Brain pericyte (primary cell): ENCODE data around the gene TAF1C.
"Not testable (repeated sequence)": the region's sequence is repeated elsewhere in the genome, so short reads cannot be mapped to it uniquely, and the experiment has no call there.

Experiments used
- DNase-seq: peaks from one replicate; pipeline ENCODE4 v3.0.0-alpha.2; 2012; ENCODE audit warnings: low read depth, low spot score

TAF1C gene

GRCh38 chr16:84209989-84210388, 23.1 kb upstream of the TAF1C start:
- DNase-seq: no peak

DNA sequence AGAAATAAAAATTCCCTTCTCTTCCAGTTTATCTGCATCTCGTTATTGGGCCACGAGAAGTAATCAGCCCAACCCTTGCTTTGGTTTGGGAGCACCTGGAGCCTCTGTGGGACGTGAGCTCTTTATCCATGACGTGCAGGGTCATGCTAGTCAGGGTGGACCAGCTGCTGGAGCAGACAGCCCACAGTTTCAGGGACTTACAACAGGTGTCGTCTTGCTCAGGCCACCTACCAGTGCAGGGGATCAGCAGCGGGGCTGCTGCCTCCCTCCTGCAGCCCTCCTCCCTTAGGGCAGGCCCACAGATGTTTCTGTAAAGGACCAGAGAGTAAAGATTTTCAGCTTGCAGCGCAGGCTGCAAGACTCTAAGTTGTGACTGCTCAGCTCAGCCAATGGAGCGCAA, 21.0 kb upstream of the TAF1C start:
- DNase-seq: no peak

- no peak for DNase-seq
Observed at GRCh38 chr16:84207251-84207650, 20.4 kb upstream of the TAF1C start.

- DNase-seq: no peak
Observed at GRCh38 chr16:84205976-84206691, 19.3 kb upstream of the TAF1C start.

DNA sequence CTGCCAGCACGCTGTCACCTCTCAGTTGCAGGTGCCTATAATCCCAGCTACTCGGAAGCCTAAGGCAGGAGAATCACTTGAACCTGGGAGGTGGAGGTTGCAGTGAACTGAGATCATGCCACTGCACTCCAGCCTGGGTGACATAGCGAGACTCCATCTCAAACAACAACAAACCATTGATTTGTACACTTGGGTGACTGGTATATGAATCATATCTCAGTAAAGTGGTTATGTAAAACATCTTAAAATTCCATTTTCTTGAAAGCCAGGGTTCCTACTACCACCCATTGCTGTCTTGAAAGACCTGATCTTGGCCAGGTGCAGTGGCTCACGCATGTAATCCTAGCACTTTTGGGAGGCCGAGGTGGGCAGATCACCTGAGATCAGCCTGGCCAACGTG, 18.3 kb upstream of the TAF1C start:
- DNase-seq: not testable (repeated sequence)

- not testable (repeated sequence) for DNase-seq
Observed at GRCh38 chr16:84204551-84204950, 17.7 kb upstream of the TAF1C start.

- no peak for DNase-seq
Observed at GRCh38 chr16:84199861-84200260, 13.0 kb upstream of the TAF1C start.

DNA sequence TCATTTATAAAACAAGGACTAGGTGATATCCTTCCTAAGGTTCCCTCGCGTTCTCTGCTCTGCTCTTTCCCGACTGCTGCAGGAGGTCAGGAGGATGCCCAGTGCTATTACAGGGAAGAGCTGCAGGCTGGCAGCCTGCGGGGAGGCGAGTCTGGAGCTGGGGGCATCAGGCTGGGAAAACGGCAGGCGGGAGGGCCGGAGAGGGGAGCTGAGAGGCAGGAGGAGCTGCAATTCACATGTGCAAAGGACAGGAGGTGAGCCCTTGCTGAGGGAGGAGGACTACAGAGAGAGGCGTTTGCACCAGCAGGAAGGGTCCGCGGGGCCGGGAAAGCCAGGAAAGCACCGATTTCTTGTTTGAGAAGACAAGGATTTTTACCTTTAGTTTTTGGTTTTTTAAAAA, 12.2 kb upstream of the TAF1C start:
- DNase-seq: no peak

- peak; percentile 41 for DNase-seq
Observed at GRCh38 chr16:84198401-84198800, 11.5 kb upstream of the TAF1C start.

DNA sequence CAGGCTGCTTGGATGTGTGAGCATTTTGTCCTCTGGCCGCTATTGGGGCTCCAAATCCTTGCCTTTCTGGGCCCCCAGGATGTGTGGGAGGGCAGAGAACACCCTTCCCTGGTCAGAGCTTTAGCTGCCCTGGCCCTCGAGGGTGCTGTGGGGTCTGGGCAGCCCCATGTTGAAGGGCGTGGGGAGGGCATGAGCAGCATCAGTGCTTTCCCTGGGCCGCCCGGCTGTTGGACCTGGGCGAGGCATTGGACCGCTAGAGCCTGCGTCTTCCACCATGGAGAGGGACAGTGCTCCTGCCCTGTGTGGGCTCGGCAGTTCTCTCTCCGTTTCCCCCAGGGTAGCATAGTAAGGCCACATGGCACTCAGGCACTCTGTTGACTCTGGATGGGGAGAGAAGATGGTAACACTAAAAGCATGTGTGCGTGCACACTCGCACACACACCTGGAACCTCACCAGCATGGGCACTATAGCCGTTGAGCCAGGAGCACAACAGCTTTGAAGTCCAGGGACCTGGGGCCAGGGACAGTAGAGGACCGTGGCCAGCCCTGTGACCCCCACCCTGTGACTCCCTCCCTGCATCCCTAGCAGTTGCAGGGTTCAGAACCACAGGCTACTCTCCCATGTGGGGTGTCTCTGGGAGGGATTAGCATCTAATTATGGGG, 10.7 kb upstream of the TAF1C start:
- DNase-seq: no peak

DNA sequence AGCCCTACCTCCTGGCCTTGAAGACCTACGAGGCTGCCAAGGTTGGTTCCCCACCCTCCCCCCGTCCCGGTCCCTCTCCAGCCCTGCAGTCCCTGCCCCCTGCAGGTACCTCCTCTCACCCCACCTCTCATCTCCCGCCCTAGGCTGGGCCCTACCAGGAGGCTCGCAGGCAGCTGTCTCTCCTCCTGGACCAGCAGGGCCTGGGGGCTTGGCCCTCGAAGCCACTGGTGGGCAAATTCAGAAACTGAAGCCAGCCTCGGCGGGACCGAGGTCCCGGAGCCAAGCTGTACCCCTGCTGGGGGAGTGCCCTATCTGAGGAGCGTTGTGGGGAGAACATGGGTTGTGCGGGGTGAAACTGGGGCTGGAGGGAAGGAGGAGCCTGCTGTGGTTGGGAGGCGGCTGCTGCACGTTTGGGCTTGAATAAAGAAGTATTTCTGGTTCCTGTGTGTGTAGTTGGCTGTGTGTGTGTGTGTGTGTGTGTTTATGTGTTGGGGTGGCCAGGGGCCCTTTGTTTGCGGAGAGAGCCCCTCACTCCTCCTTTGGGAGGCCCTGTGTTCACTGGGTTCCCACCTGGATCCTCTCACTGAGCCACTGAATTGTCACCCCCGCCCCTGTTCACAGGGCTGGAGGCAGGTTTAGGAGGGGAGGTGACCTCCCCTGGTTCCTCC, 10.0 kb upstream of the TAF1C start:
- DNase-seq: no peak

DNA sequence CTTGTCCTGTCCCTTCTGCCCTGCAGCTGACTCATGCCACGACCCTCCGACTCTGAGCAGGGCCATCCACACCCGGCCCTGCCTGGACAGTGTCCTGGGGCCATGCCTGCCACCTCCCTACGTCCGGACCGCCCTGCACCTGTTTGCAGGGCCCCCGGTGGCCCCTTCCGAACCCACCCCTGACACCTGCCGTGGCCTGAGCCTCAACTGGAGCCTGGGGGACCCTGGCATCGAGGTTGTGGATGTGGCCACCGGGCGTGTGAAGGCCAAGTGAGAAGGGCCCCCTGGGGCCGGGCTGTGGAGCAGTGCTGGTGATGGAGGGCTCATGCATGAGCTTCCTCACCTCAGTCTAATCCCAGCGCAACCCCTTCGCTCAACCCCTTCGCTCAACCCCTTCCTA, 9.2 kb upstream of the TAF1C start:
- DNase-seq: no peak

DNA sequence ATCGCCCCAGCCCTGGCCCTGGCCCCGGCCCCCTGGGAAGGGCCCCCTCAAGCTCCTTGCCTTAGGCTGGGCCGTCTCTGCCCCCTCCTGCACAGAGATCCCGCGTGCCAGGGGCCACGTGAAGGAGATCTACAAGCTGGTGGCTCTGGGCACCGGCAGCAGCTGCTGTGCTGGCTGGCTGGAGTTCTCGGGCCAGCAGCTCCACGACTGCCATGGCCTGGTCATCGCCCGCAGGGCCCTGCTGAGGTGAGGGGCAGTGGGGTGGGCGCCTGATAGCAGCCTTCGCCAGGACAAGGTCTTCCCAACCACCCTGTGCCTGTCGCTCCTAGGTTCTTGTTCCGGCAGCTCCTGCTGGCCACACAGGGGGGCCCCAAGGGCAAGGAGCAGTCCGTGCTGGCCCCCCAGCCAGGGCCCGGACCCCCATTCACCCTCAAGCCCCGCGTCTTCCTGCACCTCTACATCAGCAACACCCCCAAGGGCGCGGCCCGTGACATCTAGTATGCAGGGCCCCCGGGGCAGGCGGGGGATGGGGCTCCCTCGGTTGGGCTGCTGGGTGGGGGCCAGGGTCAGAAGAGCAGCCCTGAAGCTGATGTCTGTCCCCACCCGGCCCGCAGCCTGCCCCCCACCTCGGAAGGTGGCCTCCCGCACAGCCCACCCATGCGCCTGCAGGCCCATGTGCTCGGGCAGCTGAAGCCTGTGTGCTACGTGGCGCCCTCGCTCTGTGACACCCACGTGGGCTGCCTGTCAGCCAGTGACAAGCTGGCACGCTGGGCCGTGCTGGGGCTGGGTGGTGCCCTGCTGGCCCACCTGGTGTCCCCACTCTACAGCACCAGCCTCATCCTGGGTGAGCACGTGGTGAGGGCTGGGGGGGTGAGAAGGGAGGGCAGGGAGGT, 8.6 kb upstream of the TAF1C start:
- DNase-seq: no peak

- no peak for DNase-seq
Observed at GRCh38 chr16:84194470-84195200, 7.8 kb upstream of the TAF1C start.

GRCh38 chr16:84194018-84194417, 7.2 kb upstream of the TAF1C start:
- DNase-seq: no peak

DNA sequence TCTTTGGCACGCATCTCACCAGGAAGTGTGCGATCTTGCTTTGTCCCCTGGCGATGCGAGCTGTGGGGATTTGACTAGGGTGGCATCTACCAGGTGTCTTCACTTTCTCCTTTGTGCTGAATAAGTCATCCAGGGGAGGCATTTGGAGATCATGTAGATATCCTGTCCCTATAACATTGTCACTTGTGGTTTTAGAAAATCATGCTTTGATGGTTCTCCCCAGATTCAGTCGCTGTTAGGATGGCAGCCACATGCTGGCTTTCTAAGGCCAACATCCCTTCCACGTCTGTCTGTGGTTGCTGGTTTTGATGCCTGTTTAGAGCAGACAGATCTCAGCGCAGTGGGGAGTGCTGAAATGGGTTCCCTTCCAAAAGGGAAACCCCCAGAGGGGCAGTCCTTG, 6.6 kb upstream of the TAF1C start:
- no peak for DNase-seq

DNA sequence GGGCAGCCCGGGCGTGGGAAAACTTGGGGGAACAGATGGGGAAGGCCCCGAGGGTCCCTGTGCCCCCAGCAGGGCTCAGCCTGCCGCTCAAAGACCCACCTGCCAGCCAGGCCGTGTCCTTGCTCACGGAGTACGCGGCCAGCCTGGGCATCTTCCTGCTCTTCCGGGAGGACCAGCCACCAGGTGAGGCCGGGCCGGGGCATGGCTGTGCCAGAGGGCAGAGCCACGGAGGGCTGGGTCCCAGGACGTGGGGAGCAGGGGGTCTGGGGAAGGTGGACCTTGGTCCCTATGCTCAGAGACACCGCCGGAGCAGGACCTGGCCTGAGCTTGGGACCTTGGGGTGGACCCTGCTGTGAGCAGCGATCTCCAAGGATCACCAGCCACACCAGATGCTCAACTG, 4.6 kb upstream of the TAF1C start:
- no peak for DNase-seq

DNA sequence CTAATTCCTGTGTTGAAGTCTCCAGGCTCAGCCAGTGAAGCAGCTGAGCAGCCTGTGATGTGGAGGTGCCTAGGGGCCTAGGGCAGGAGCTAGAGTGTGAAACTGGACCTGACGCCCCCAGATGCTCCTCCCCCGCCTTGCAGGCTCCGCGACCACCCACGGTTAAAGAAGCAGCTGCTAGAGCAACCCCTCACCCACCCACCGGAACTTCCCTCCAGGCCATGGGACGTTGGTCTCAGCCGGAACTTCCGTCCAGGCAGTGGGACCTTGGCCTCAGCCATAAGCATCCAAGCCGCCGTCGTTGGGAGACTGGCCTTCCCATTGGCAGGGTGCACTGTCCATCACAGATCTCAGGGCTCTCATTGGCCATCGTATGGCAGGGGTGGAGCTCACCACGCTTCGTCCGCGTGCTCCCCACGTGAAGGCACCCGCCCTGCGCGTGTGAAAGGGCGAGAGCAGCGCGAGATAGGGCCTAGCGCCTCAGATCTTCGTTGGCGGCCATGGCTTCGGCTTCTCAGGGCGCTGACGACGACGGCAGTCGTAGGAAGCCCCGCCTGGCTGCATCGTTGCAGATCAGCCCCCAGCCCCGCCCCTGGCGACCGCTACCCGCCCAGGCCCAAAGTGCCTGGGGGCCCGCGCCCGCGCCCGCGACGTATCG, 4.0 kb upstream of the TAF1C start, which contains the start of gene ADAD2:
TSS of gene ADAD2 (plus strand) at position 427 of the 658 bp plus-strand sequence. CDS start at position 501, 74 bp downstream.
- DNase-seq: no peak

- no peak for DNase-seq
Observed at GRCh38 chr16:84184775-84185174, 2.1 kb downstream of the TAF1C start.

GRCh38 chr16:84183911-84184591, 2.8 kb downstream of the TAF1C start:
- no peak for DNase-seq
